SU-DHL-6 (cell line): ENCODE measurements around the gene MACF1.

Source experiments
- CTCF ChIP-seq: fragments of 200-600 bp; sonication (generic); IDR thresholded peaks from one replicate; pipeline ENCODE4 v1.5.1; 2017; ENCODE audit warnings: antibody characterized with exemption, mild to moderate bottlenecking, low read length, moderate library complexity; ENCODE audit not compliant: insufficient read depth, poor library complexity, severe bottlenecking
- EZH2phosphoT487 ChIP-seq: fragments of 200-600 bp; sonication (generic), shearing (Covaris generic); conservative IDR thresholded peaks from 2 replicates; pipeline ENCODE4 v1.6.1; 2018; ENCODE audit warnings: mild to moderate bottlenecking, antibody characterized with exemption, low read length, moderate library complexity, mixed read lengths

DNA sequence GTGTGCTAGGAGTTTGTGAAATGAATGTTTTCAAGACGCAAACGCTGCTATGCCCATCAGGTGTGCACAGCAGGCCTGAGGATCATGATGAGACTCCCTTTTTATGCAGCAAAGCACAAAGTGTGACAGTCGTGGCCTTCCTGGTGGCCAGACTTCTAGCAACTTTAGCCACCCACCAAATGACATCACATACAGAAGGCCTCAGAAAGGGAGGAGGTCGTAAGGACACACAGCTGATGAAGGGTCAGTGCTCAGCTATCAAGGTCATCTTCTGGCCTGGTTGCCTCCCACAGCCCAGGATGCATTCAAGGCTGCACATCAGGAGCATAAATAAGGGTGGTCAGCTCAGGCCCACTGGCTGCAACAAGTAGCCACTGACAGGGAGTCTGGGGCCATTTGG is 323.6 kb downstream of the MACF1 start:
- TF ChIP-seq CTCF (no peak), EZH2phosphoT487 (no peak)
